ENCODE results near the gene GTPBP4.

The GTPBP4 gene

DNA sequence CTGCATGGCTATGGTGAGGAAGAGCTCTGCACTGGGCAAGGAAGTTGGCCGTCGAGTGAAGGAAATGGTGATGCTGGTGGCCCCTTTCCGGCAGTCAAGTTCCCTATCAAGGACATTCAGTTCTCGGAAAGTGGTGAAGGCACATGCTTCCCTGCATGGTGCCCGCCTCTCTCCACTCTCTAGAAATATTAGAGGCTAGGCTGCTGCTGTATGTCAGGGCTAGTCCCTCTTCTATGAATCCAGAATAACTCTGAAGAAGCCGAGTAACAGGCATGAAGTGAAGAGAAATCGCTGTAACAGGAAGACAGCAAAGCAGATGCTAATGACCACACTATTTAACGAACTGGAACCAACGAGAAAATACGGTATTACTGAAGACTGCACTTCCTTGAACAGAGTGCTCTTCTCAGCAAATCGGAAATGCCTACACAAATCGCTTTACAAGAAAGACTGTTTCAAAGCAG is 55.3 kb downstream of the GTPBP4 start:
- no peak overlapping the region for H3K4me3 ChIP-seq (ENCODE audit: low read depth, low read length)
- CTCF ChIA-PET, result no interaction called here
- POLR2A ChIA-PET, result no interaction called here
- no peak for DNase-seq (ENCODE audit: low read depth, low spot score)
- TF ChIP-seq, protein P1, sequence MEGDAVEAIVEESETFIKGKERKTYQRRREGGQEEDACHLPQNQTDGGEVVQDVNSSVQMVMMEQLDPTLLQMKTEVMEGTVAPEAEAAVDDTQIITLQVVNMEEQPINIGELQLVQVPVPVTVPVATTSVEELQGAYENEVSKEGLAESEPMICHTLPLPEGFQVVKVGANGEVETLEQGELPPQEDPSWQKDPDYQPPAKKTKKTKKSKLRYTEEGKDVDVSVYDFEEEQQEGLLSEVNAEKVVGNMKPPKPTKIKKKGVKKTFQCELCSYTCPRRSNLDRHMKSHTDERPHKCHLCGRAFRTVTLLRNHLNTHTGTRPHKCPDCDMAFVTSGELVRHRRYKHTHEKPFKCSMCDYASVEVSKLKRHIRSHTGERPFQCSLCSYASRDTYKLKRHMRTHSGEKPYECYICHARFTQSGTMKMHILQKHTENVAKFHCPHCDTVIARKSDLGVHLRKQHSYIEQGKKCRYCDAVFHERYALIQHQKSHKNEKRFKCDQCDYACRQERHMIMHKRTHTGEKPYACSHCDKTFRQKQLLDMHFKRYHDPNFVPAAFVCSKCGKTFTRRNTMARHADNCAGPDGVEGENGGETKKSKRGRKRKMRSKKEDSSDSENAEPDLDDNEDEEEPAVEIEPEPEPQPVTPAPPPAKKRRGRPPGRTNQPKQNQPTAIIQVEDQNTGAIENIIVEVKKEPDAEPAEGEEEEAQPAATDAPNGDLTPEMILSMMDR (IDR thresholded peaks at IDR 0.05; ENCODE audit: insufficient read depth, low read length, missing control alignments), result no peak

DNA sequence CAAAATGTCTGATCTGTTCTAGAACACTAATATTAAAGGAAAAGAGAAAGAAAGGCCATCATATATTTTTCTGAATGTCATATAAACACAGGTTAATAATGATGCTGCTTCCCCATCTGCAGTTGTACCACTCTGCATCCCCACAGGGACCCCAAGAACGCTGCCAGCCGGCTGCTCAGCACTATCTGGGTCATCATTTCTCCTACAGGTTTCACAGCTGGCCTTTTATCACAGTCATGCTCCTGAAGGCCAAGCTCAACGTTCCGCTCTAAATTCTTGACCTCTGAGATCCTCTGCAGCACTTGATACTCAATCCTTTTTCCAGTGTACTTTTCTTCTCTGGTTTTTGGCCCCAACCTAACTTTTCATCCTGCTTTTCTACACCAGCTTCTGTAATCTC is 55.9 kb downstream of the GTPBP4 start:
- DNase-seq (ENCODE audit: low read depth, low spot score), result no peak
- ChIA-PET CTCF (no interaction called here), POLR2A (interaction anchor here (0.9 kb wide), 1 partner anchor 56 kb away, joined by 3 read pairs; the partner anchor contains the start of gene GTPBP4)
- no peak overlapping the region for H3K4me3 ChIP-seq (ENCODE audit: low read depth, low read length)
- TF ChIP-seq, protein P1 (IDR thresholded peaks at IDR 0.05; ENCODE audit: insufficient read depth, low read length, missing control alignments), result no peak

DNA sequence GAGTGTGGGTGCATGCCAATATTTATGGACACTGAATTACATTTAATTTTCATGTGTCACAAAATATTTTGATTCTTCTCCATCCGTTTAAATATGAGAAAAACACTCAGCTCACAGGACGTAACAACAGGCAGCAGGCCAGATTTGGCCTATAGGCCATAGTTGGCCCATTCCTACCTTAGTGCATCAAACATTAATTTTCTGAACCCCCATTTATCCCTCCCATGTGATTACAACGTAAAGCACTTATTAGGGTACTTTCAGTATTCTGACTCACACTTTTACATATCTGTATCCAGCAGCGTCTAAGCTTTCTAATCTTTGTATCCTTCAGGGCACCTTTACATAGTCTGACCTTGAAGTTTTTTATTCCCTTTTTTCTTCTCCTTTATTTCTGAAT is 56.7 kb downstream of the GTPBP4 start:
- DNase-seq (ENCODE audit: low read depth, low spot score), result no peak
- TF ChIP-seq, protein P1 (IDR thresholded peaks at IDR 0.05; ENCODE audit: insufficient read depth, low read length, missing control alignments), result no peak
- H3K4me3 ChIP-seq (ENCODE audit: low read depth, low read length), result no peak overlapping the region
- ChIA-PET CTCF (interaction anchor here (1.4 kb wide), 1 partner anchor 10 kb away, joined by 4 read pairs; no protein-coding TSS in a partner anchor), POLR2A (interaction anchor here (0.9 kb wide), 1 partner anchor 57 kb away, joined by 3 read pairs; the partner anchor contains the start of gene GTPBP4)

DNA sequence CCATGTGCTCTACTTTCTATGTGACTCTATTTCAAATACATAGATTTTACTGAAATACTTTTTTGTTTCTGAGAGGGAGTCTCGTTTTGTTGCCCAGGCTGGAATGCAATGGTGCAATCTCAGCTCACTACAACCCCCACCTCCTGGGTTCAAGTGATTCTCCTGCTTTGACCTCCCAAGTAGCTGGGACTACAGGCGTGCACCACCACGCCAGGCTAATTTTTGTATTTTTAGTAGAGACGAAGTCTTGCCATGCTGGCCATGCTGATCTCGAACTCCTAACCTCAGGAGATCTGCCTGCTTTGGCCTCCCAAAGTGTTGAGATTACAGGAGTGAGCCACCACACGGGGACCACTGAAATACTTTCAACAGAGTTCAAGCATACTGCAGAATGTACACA is 57.2 kb downstream of the GTPBP4 start:
- DNase-seq (ENCODE audit: low read depth, low spot score), result no peak
- ChIA-PET POLR2A (no interaction called here), CTCF (interaction anchor here (1.4 kb wide), 1 partner anchor 10 kb away, joined by 4 read pairs; no protein-coding TSS in a partner anchor)
- TF ChIP-seq, protein P1 (IDR thresholded peaks at IDR 0.05; ENCODE audit: insufficient read depth, low read length, missing control alignments), result no peak
- no peak overlapping the region for H3K4me3 ChIP-seq (ENCODE audit: low read depth, low read length)

DNA sequence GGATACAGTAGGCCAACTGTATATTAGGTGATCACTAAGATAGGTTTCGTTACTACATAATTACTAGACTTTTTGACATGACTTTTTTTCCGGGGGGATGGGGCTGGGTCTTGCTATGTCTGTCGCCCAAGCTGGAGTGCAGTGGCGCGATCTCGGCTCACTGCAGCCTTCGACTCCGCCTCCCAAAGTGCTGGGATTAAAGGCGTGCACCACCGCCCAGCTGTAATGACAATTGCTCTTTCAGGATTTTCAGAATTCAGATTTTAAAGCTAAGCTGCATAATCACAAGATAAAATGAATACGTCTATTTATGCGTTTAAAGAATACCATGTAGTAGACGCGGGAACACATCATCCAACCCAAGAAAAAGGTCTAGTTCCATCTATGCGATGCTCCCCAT is 59.7 kb downstream of the GTPBP4 start:
- ChIA-PET CTCF (no interaction called here), POLR2A (interaction anchor here (1.9 to 2.0 kb wide), 2 partner anchors 11 to 60 kb away, joined by 7 to 17 read pairs; partner anchors contain the start of gene GTPBP4)
- H3K4me3 ChIP-seq (ENCODE audit: low read depth, low read length), result peak overlapping the region; percentile 95
- TF ChIP-seq, protein P1 (IDR thresholded peaks at IDR 0.05; ENCODE audit: insufficient read depth, low read length, missing control alignments), result no peak
- no peak for DNase-seq (ENCODE audit: low read depth, low spot score)

DNA sequence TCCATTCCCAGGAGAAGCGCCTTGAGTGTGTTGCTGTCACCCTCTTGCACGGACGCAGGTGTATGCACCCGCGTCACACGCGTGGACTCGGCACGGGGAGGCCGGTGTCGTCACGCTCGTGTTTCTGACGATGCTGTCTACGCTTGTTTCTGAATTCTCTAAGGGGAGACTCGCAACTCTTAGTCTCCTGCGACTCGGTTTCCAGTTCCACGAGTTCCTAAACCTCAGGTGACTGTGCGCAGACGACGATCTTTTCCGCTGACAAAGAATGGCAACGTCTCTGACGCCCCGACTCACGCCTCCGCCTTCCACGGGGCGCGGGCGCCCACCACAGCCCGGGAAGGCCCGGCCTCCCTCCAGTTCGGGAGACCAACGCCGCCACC is 60.1 kb downstream of the GTPBP4 start:
- peak overlapping the region; percentile 95 for H3K4me3 ChIP-seq (ENCODE audit: low read depth, low read length)
- TF ChIP-seq, protein P1 (IDR thresholded peaks at IDR 0.05; ENCODE audit: insufficient read depth, low read length, missing control alignments), result no peak
- ChIA-PET CTCF (no interaction called here), POLR2A (interaction anchor here (0.6 to 2.0 kb wide), 4 partner anchors 12 to 208 kb away, joined by 3 to 17 read pairs (median 5); partner anchors contain the start of gene GTPBP4)
- DNase-seq (ENCODE audit: low read depth, low spot score), result no peak

Data from AG04449 (cell line).